Sigmoid colon (tissue), 4 donors: Measurements from ENCODE around the gene IFITM2.

Experiments
- POLR2AphosphoS5 ChIP-seq, 4 donors: sonication (generic); formaldehyde crosslinking; IDR thresholded peaks; one replicate each; pipeline ENCODE4 v1.6.1; 2017; ENCODE audit warnings: antibody characterized with exemption in 4 of 4
- TF ChIP-seq, protein P1 (sequence below), 4 experiments: fragments of 450-650 bp in 3 of 4; fragments of 200-600 bp in 1 of 4; IDR thresholded peaks; one replicate each; pipeline ENCODE4 v1.5.1; 2016 to 2019; ENCODE audit warnings: antibody characterized with exemption in 4 of 4, mild to moderate bottlenecking in 3 of 4, moderate library complexity in 2 of 4

- peak in 2 of 4 donors; percentile 12 to 35 for TF ChIP-seq POLR2AphosphoS5 (IDR thresholded peaks at IDR 0.05)
- TF ChIP-seq, protein P1, sequence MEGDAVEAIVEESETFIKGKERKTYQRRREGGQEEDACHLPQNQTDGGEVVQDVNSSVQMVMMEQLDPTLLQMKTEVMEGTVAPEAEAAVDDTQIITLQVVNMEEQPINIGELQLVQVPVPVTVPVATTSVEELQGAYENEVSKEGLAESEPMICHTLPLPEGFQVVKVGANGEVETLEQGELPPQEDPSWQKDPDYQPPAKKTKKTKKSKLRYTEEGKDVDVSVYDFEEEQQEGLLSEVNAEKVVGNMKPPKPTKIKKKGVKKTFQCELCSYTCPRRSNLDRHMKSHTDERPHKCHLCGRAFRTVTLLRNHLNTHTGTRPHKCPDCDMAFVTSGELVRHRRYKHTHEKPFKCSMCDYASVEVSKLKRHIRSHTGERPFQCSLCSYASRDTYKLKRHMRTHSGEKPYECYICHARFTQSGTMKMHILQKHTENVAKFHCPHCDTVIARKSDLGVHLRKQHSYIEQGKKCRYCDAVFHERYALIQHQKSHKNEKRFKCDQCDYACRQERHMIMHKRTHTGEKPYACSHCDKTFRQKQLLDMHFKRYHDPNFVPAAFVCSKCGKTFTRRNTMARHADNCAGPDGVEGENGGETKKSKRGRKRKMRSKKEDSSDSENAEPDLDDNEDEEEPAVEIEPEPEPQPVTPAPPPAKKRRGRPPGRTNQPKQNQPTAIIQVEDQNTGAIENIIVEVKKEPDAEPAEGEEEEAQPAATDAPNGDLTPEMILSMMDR (IDR thresholded peaks at IDR 0.05): no peak
Observed at GRCh38 chr11:288478-289397, 18.9 kb upstream of the IFITM2 start, which contains the start of gene PGGHG.
